ENCODE results near the gene SLC5A11. TPM values are rescaled to one million over a fixed set of nuclear protein-coding genes. Genes with fewer than 3 reads are reported as not detected.
"Not testable (repeated sequence)": the region's sequence is repeated elsewhere in the genome, so short reads cannot be mapped to it uniquely, and the experiment has no call there.

The SLC5A11 gene
- total RNA-seq, 2 donors from 2014 or later: not detected

GRCh38 chr16:24807301-24807700 lies 38.5 kb upstream of the SLC5A11 start:
- no peak for TF ChIP-seq POLR2A (IDR thresholded peaks at IDR 0.05)
- TF ChIP-seq, protein P1, sequence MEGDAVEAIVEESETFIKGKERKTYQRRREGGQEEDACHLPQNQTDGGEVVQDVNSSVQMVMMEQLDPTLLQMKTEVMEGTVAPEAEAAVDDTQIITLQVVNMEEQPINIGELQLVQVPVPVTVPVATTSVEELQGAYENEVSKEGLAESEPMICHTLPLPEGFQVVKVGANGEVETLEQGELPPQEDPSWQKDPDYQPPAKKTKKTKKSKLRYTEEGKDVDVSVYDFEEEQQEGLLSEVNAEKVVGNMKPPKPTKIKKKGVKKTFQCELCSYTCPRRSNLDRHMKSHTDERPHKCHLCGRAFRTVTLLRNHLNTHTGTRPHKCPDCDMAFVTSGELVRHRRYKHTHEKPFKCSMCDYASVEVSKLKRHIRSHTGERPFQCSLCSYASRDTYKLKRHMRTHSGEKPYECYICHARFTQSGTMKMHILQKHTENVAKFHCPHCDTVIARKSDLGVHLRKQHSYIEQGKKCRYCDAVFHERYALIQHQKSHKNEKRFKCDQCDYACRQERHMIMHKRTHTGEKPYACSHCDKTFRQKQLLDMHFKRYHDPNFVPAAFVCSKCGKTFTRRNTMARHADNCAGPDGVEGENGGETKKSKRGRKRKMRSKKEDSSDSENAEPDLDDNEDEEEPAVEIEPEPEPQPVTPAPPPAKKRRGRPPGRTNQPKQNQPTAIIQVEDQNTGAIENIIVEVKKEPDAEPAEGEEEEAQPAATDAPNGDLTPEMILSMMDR (IDR thresholded peaks at IDR 0.05): no peak
- H3K27ac ChIP-seq: no peak overlapping the region
- no peaks in the 10 kb centered on the region for H3K9me3 ChIP-seq
- intact Hi-C loops (cut with DNase I): no loop called here
- H3K36me3 ChIP-seq (replicated peaks in 1 of 2; ENCODE audit: insufficient read depth in 1 of 2, low read depth in 2 of 2): peaks cover 13 to 54% of the 10 kb centered on the region in 2 donors
- ATAC-seq (no peak), DNase-seq (no peak)
- no peaks in the 10 kb centered on the region for H3K4me1 ChIP-seq
- WGBS, 2 donors: 53 to 57% methylated on average over 1 of the region's 1 CpG
- no peaks in the 10 kb centered on the region for H3K27me3 ChIP-seq
- no peak overlapping the region for H3K4me3 ChIP-seq

DNA sequence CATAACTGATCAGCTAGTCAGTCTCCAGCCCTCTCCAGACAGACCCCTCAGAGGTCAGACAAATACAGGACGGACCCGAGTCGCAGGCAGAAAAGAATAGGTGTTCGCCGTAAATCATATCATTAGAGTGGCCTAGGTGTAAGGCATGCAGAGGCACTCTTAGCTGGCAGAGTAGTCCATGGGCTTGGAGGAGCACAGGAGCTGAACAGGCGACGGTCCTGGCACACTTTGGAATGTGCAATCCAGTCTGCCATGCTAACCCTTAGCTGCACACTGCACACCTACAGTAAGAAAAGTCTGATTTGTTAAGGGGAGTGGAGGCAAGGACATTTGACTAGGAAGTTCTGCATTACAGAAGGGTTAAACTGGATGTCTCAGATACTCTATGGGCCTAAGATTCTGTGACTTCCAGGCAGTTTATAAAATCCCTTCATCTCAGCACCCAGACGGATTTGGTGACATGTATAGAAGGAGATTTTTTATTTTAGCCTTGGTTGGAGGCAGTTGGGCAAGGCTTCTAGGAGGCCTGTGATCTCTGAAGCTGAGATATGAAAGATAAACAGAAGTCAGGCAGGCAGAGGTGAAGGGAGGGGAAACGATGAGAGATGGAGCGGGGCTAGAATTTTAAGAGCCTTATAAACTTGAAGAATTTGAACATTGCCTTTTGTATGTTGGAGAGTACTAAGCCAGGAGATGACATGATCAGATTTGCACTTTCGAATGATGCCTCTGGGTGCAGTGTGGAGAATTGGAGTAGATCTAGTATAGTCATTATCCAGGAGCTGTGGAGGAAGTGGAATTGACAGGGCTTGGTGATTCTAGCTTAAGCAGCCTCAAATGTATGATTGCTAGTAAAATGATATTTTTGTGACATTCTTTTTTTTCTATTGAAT lies 34.6 kb upstream of the SLC5A11 start:
- ATAC-seq (no peak), DNase-seq (no peak)
- Histone ChIP-seq H3K9me3 (no peaks in the 10 kb centered on the region), H3K36me3 (replicated peaks in 1 of 2; ENCODE audit: insufficient read depth in 1 of 2, low read depth in 2 of 2) (peaks cover 22 to 58% of the 10 kb centered on the region in 2 donors), H3K4me3 (no peak overlapping the region), H3K4me1 (no peaks in the 10 kb centered on the region), H3K27me3 (no peaks in the 10 kb centered on the region), H3K27ac (no peak overlapping the region)
- TF ChIP-seq, protein P1 (IDR thresholded peaks at IDR 0.05): no peak
- TF ChIP-seq POLR2A (IDR thresholded peaks at IDR 0.05): no peak
- 73 to 76% methylated on average over 11 of the region's 11 CpGs for WGBS, 2 donors
- intact Hi-C loops (cut with DNase I): no loop called here

DNA sequence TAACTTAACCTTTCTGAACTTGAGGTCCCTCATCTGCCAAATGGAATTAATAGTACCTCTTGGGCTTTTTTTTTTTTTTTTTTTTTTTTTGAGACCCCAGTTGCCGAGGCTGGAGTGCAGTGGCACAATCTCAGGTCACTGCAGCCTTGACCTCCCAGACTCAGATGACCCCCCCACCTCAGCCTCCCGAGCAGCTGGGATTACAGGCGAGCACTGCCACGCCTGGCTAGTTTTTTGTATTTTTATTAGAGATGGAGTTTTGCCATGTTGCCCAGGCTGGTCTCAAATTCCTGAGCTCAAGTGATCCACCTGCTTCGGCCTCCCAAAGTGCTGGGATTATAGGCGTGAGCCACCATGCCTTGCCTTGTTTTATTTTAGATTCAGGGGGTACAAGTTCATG lies 33.0 kb upstream of the SLC5A11 start:
- H3K27ac ChIP-seq; ATAC-seq; H3K27me3 ChIP-seq; H3K9me3 ChIP-seq; DNase-seq; intact Hi-C loops (cut with DNase I); H3K4me1 ChIP-seq; H3K4me3 ChIP-seq: not testable (repeated sequence)
- H3K36me3 ChIP-seq (replicated peaks in 1 of 2; ENCODE audit: insufficient read depth in 1 of 2, low read depth in 2 of 2): peaks cover 16 to 61% of the 10 kb centered on the region in 2 donors
- WGBS, 2 donors: 72 to 82% methylated on average over 6 of the region's 6 CpGs

DNA sequence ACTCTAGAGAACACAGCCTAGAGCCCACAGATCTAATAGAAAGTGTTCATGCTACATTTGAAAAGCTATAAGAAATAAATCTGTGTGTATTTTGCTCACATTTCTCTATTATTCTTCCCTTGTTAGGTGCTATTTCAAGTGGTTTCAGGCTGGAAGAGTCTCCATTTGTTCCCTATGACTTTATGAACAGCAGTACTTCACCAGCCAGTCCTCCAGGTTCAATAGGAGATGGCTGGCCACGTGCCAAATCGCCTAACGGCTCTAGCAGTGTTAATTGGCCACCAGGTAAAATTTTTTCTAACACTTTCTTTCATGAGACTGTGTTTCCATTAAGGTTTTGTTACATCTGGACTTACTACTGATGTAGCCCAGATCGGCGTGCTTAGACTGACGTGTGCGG lies 30.7 kb upstream of the SLC5A11 start:
- intact Hi-C loops (cut with DNase I): no loop called here

DNA sequence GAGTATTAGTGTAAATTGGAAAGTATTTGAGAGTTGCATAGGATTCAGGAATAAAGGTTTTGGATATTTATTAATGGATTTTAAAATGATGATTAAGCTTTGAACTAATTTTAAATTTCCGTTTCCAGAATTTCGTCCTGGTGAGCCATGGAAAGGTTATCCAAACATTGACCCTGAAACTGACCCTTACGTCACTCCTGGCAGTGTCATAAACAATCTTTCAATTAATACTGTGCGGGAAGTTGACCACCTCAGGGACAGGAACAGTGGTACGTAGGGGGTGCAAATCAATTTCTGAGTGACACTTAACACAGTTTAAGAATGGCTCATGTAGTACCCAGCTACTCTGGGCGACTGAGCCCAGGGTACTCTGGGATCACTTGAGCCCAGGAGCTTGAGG lies 29.1 kb upstream of the SLC5A11 start:
- Histone ChIP-seq H3K4me3 (no peak overlapping the region), H3K9me3 (no peaks in the 10 kb centered on the region), H3K27ac (no peak overlapping the region), H3K27me3 (no peaks in the 10 kb centered on the region), H3K4me1 (no peaks in the 10 kb centered on the region), H3K36me3 (replicated peaks in 1 of 2; ENCODE audit: insufficient read depth in 1 of 2, low read depth in 2 of 2) (peaks cover 23 to 60% of the 10 kb centered on the region in 2 donors)
- 84 to 85% methylated on average over 6 of the region's 6 CpGs for WGBS, 2 donors
- no peak for DNase-seq
- no peak for ATAC-seq
- TF ChIP-seq, protein P1 (IDR thresholded peaks at IDR 0.05): no peak
- TF ChIP-seq POLR2A (IDR thresholded peaks at IDR 0.05): no peak
- intact Hi-C loops (cut with DNase I): no loop called here

More for the DNA sequence above, 30.7 kb upstream of the SLC5A11 start:
- Histone ChIP-seq H3K9me3 (no peaks in the 10 kb centered on the region), H3K27me3 (no peaks in the 10 kb centered on the region), H3K36me3 (replicated peaks in 1 of 2; ENCODE audit: insufficient read depth in 1 of 2, low read depth in 2 of 2) (peaks cover 15 to 62% of the 10 kb centered on the region in 2 donors), H3K4me1 (no peaks in the 10 kb centered on the region), H3K27ac (no peak overlapping the region), H3K4me3 (no peak overlapping the region)
- DNase-seq (peak in 1 of 4 donors; percentile 28), ATAC-seq (no peak)
- TF ChIP-seq, protein P1 (IDR thresholded peaks at IDR 0.05): no peak
- no peak for TF ChIP-seq POLR2A (IDR thresholded peaks at IDR 0.05)
- 69 to 71% methylated on average over 7 of the region's 7 CpGs for WGBS, 2 donors

Data from body of pancreas (tissue), 4 donors.